HFFc6 (cell line): ENCODE measurements around the gene ZFYVE28. TPM values are rescaled to one million over a fixed set of nuclear protein-coding genes. Genes with fewer than 3 reads are reported as not detected.

Experiments
- DNase-seq: peaks from one replicate; pipeline ENCODE4 v3.0.0-alpha.2; 2018
- H3K27ac Mint-ChIP-seq: 2 replicates; pipeline ENCODE4 v1.8.0; 2020; ENCODE audit warnings: mild to moderate bottlenecking, mixed read lengths
- H3K27me3 Mint-ChIP-seq: 2 replicates; pipeline ENCODE4 v1.8.0; 2021; ENCODE audit warnings: mild to moderate bottlenecking, moderate library complexity, mixed read lengths; ENCODE audit not compliant: insufficient read depth
- H3K36me3 Mint-ChIP-seq: 2 replicates; pipeline ENCODE4 v1.8.0; 2021; ENCODE audit warnings: low read depth, mixed read lengths
- H3K4me1 Mint-ChIP-seq: 2 replicates; pipeline ENCODE4 v1.8.0; 2020; ENCODE audit warnings: low read depth, mixed read lengths
- H3K4me3 Mint-ChIP-seq: 2 replicates; pipeline ENCODE4 v1.8.0; 2020; ENCODE audit warnings: mild to moderate bottlenecking, moderate library complexity, mixed read lengths
- H3K9me3 Mint-ChIP-seq: 2 replicates; pipeline ENCODE4 v1.8.0; 2020; ENCODE audit warnings: mild to moderate bottlenecking, mixed read lengths
- total RNA-seq, 6 experiments: library from RNA; stranded (reverse); fragmentation: NEBNext Ultra II Directional; extraction: Animal tissue kit (Norgen Biotek cat#: 25700); gene quantifications; 2 replicates in 1 of 6; 3 replicates in 5 of 6; pipeline ENCODE4 v1.2.3, GENCODE V29; 2021
- TF ChIP-seq, protein P1 (sequence below): fragments of 200-600 bp; sonication (generic); IDR thresholded peaks from 2 replicates; pipeline ENCODE4 v1.5.0; 2021; ENCODE audit warnings: antibody characterized with exemption, mild to moderate bottlenecking

Gene ZFYVE28
- total RNA-seq, 6 experiments from 2014 or later: 1.8 to 5.4 (median 2.2) TPM

- Mint-ChIP-seq H3K4me3 (no peak overlapping the region), H3K36me3 (peaks cover 2% of the 10 kb centered on the region), H3K27me3 (peaks cover 9% of the 10 kb centered on the region), H3K27ac (no peak overlapping the region), H3K9me3 (peaks cover 2% of the 10 kb centered on the region; the same call in 1 of the 2 replicates), H3K4me1 (peaks cover 22% of the 10 kb centered on the region)
- no peak for DNase-seq
- TF ChIP-seq, protein P1, sequence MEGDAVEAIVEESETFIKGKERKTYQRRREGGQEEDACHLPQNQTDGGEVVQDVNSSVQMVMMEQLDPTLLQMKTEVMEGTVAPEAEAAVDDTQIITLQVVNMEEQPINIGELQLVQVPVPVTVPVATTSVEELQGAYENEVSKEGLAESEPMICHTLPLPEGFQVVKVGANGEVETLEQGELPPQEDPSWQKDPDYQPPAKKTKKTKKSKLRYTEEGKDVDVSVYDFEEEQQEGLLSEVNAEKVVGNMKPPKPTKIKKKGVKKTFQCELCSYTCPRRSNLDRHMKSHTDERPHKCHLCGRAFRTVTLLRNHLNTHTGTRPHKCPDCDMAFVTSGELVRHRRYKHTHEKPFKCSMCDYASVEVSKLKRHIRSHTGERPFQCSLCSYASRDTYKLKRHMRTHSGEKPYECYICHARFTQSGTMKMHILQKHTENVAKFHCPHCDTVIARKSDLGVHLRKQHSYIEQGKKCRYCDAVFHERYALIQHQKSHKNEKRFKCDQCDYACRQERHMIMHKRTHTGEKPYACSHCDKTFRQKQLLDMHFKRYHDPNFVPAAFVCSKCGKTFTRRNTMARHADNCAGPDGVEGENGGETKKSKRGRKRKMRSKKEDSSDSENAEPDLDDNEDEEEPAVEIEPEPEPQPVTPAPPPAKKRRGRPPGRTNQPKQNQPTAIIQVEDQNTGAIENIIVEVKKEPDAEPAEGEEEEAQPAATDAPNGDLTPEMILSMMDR: no peak
Observed at GRCh38 chr4:2333916-2334644, 84.4 kb downstream of the ZFYVE28 start.

GRCh38 chr4:2333356-2333841, 85.0 kb downstream of the ZFYVE28 start:
- H3K4me1 Mint-ChIP-seq: peaks cover 26% of the 10 kb centered on the region
- H3K4me3 Mint-ChIP-seq: no peak overlapping the region
- H3K36me3 Mint-ChIP-seq: peaks cover 7% of the 10 kb centered on the region
- TF ChIP-seq, protein P1: no peak
- H3K27ac Mint-ChIP-seq: no peak overlapping the region
- H3K27me3 Mint-ChIP-seq: peaks cover 9% of the 10 kb centered on the region
- DNase-seq: no peak
- peaks cover 8% of the 10 kb centered on the region for H3K9me3 Mint-ChIP-seq

GRCh38 chr4:2332976-2333319, 85.5 kb downstream of the ZFYVE28 start:
- peaks cover 12% of the 10 kb centered on the region for H3K9me3 Mint-ChIP-seq
- no peak for DNase-seq
- peaks cover 12% of the 10 kb centered on the region for H3K36me3 Mint-ChIP-seq
- TF ChIP-seq, protein P1: no peak
- peaks cover 26% of the 10 kb centered on the region for H3K4me1 Mint-ChIP-seq
- no peak overlapping the region for H3K27ac Mint-ChIP-seq
- no peak overlapping the region for H3K4me3 Mint-ChIP-seq
- H3K27me3 Mint-ChIP-seq: peaks cover 9% of the 10 kb centered on the region

GRCh38 chr4:2332201-2332975, 86.1 kb downstream of the ZFYVE28 start:
- Mint-ChIP-seq H3K4me1 (peaks cover 26% of the 10 kb centered on the region), H3K9me3 (peaks cover 18% of the 10 kb centered on the region), H3K27ac (no peak overlapping the region), H3K36me3 (peaks cover 17% of the 10 kb centered on the region), H3K4me3 (no peak overlapping the region), H3K27me3 (peaks cover 7% of the 10 kb centered on the region; the same call in 1 of the 2 replicates)
- TF ChIP-seq, protein P1: no peak
- no peak for DNase-seq

DNA sequence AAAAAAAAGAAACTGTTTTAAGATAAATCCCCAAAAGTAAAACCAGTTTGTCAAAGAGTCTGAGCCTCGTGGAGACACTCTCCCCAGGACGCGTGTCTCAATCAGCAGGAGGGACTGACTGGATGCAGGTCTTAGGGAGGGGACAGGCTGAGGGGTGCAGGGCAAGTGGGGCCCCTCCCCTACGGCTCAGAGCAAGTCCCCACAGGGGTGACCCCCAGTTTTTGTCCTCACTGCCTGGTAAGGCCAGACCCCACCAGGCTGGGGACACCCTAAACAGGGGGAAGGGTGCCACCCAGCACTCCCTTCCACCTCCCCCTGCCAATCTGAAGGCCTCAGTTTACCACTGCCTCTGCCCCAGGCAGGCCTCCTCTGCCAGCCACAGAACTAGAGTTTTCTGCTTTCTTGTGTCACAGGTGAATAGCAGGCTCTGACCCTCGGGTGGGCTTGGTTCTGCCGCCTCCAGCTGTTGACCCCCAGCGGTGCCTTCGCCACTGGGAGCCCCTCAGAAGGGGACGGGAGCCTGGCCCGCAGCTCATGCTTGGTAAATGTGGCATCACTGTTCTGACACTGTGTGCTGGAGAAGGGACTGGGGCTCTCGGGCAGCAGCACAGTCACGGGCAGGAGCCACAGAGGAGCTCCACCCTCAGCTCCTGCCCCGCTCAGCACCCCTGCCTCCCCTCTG, 86.8 kb downstream of the ZFYVE28 start:
- Mint-ChIP-seq H3K27ac (no peak overlapping the region), H3K27me3 (peaks cover 6% of the 10 kb centered on the region; the same call in 1 of the 2 replicates), H3K9me3 (peaks cover 22% of the 10 kb centered on the region), H3K4me3 (no peak overlapping the region), H3K4me1 (peaks cover 26% of the 10 kb centered on the region), H3K36me3 (peaks cover 20% of the 10 kb centered on the region)
- TF ChIP-seq, protein P1: no peak
- DNase-seq: no peak
